Activated CD4-positive, alpha-beta T cell treated with anti-CD3 and anti-CD28 coated beads for 1 hour (primary cell): Measurements from ENCODE around the gene KYNU.
"Not testable (repeated sequence)": the region's sequence is repeated elsewhere in the genome, so short reads cannot be mapped to it uniquely, and the experiment has no call there.

Experiments
- DNase-seq: peaks from one replicate; pipeline ENCODE4 v3.0.0-alpha.2; 2020

KYNU gene

DNA sequence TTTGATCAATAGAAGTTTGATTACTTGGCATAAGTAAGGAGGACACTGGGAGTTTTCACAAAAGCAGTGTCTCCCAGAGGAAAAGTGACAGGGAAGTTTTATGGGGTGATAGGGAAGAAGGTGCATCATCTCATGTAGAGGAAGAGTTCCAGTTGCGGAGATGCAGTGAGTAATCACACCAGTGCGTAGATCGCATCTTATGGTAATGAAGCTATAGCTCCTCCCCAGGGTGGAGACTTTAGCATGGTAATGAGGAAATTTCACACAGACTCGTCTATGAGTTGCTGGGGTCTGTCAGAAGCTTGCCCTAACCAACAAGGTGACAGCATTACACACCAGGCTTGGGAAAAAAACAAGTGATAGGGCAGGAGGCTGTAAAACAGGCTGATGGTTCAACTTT is 49.0 kb downstream of the KYNU start:
- DNase-seq: no peak

DNA sequence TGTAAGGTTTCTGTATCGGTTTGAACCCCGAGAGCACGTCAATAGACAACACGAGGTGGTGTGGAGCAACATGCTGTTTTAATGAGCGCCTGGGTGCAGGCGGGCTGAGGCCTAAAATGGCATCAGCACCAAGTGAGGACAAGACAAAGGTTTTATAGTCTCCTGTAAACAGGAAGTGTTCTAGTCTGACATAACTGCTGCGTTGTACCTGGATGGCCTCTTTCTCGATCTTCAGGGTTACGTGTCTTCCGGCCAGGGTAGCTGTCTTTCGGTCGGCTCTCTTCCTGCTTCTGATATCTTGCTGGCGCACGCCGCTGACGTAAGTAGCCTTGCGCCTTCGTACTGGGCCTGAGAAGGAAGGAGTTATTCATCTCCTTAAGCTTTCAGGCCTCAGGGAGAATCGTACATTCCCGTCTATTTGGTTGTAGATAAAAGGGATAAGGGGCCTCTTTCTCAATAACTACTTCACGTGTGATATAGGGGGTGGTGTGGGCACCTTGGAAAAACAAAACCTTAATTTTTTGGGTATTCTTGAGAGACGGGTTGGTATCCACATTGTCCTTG is 53.5 kb downstream of the KYNU start:
- no peak for DNase-seq

DNA sequence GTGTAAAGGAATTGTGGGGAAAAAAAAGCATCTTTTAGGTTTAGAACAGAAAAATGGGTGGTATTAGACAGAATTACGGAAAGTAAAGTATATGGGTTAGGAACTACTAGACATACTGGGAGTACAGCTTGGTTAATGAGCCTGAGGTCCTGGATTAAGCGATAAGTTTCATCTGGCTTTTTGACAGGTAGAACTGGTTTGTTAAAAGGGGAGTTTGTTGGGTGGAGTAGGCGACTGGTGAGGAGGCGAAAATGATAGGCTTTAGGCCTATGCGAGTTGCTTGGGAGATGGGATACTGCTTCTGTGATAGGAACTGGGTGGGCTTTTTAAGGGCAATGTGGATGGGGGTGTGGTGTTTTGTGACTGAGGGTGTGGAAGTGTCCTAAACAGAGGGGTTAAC is 56.5 kb downstream of the KYNU start:
- no peak for DNase-seq

DNA sequence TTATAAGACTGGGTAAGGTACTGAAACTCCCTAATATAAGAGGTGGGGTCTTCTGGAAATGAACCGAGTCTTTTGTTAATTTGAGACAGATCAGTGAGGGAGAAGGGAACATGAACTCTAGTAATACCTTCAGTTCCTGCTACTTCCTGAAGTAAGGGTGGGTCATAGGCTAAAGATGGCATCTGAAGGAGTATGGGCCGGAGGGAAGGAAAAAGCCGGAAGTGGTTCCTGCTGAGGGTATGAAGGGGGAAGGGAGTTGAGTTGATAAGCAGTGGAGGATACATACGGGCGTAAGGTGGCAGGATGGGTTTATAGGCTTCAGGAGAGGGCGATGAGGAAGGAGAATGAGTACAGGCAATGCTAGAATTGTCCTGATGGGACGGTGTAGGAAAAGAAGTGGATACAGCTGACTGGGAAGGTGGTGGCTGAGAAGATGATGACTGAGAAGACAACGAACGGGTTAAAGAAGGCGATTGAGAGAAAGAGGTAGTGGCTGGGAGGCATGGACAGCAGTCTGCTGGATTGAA is 58.2 kb downstream of the KYNU start:
- DNase-seq: no peak

DNA sequence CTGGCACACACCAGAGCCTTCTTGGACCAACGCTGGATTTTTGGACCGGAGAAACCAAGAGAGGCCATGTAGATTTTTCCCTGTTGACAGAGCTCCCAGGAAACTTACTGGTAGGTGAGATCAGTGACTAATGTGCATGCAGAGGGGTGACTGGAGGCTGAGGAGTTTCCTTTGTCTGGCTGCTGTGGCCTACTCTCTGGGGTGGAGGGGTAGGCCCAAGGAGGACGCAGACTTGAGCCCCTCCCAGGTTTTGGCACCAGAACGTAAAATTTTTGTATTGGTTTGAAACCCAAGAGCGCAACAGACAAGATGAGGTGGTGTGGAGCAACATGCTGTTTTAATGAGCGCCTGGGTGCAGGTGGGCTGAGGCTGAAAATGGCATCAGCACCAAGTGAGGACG is 59.2 kb downstream of the KYNU start:
- DNase-seq: no peak

DNA sequence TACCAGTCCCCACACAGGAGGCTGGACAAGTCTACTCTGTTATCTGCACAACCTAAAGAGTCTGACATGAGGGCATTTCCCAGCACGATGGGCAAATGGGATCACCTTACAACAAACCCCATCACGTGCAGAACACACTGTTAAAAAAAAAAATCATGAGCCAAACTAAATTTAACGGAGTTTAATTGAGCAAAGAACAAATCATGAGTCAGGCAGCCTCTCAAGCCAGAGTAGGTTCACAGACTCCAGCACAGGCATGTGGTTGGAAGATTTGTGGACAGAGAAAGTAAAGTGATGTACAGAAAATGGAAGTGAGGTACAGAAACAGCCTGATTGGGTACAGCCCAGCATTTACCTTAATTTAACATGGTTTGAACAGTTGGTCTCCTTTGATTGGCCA is 59.9 kb downstream of the KYNU start:
- DNase-seq: no peak

DNA sequence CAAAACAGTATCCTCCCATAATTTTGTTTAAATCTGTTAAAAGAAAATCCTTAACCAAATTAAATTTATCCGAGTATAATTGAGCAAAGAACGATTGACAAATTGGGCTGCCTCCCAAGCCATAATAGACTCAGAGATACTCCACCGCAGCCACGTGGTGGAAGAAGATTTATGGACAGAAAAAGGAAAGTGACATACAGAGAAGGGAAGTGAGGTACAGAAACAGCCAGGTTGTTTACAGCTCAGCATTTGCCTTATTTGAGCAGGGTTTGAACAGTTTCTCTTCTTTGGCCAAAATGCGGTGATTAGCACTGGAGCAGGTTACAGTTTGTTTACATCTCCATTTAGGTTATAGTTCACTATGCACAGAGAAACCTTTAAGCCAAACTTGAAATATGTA is 60.8 kb downstream of the KYNU start:
- DNase-seq: no peak

DNA sequence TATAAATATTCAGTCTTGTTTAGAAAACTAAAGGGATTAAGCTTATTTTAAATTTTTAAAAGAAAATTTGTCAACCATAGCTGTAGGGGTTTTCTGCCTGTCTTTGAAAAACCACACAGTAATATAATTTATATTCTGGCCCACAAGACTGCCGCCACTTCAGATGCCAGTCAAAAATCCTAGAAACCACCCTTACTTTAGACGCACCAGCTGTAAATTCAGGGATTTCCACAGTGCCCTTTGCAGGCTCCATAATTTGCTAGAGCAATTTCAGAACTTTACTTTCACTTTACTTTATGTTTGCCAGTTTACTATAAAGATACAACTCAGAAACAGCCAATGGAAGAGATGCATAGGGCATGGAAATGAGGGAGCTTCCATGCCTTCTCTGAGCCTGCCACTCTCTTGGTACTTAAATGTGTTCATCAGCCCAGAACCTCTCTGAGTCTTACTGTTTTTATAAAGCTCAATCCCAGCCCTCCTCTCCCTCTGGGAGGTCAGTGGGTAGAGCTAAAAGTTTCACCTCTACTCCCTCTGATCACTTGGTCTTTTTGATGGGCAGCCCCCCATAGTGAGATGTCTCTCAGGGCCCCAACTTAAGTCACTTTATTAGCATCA is 63.3 kb downstream of the KYNU start:
- DNase-seq: no peak

DNA sequence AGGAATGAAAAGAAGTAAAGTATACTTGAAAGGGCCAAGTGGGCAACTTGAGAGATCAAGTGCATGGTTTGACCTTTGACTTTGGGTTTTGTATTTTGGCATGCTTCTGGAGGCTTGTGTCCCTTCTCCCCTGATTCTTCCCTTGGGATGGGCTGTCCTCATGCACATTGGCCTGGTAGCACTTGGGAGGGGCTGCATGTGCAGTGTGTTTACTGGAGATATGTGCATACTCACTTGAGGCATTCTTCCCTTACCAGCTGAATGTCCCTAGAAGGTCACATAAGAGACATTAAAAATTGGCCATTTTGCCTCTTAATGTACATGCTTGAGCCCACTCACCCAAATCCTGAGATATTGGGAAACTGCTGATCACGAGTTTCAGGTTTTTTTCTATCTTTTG is 65.2 kb downstream of the KYNU start:
- DNase-seq: no peak

DNA sequence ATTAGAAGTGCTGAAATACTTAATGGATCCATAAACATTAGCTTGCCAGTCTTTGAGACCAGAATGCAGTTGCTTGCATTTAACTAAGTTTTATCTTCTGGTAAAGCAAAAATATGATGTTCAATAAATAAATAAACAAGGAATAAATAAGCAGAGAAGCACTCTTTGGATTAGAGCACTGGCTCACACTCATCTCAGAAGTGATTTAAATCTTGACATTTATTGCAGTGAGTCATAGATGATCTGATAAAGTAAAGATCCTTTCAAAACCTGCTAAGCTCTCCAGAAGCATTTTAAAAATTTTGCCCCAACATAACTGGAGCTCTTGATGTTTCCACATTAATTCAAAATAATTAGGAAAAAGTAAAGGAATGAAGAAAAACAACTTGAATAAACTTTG is 66.8 kb downstream of the KYNU start:
- no peak for DNase-seq

DNA sequence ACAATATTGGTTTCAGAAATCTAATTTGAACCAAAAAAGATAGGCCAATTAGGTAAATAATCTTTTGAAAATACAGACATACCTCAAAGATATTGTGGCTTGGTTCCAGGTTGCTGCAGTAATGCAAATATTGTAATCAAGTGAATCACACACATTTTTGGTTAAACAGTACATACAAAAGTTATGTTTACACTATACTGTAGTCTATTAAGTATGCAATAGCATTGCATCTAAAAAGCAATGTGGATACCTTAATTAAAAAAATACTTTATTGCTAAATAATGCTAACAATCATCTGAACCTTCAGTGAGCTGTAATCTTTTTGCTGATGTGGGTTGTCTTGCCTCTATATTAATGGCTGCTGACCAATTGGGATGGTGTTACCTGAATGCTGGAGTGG is 67.3 kb downstream of the KYNU start:
- DNase-seq: no peak

DNA sequence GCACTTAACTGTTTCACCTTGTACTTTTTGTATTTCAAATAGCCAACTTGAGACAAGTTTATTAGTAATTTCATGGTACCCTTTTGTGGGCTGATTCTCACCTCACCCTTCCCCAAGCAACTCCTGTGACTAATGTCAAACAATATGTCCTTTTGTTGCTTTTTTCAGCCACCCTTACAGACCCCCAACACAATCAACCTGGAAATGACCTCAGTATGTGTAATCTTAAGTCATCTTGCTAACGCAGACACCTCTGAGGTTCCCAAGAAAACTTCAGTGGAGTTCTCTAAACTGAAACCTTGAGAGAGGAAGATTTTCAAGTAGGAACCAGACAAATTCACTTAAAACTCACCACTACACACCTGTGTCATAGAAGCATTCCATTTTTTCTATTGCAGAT is 69.5 kb downstream of the KYNU start:
- no peak for DNase-seq

DNA sequence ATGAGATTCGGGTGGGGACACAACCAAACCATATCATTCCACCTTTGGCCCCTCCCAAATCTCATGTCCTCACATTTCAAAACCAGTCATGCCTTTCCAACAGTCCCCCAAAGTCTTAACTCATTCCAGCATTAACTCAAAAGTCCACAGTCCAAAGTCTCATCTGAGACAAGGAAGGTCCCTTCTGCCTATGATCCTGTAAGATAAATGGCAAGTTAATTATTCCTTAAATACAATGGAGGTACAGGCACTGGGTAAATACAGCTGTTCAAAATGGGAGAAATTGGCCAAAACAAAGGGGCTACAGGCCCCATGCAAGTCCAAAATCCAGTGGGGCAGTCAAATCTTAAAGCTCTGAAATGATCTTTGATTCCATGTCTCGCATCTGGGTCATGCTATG is 71.3 kb downstream of the KYNU start:
- not testable (repeated sequence) for DNase-seq

DNA sequence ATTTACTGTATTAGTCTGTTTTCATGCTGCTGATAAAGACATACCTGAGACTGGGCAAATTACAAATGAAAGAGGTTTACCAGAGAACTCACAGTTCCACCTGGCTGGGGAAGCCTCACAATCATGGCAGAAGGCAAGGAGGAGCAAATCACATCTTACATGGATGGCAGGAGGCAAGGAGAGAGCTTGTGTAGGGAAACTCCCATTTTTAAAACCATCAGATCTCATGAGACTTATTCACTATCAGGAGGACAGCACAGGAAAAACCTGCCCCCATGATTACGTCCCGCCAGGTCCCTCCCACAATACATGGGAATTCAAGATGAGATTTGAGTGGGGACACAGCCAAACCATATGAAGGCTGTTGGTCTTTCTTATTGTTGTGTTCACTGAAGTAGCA is 72.9 kb downstream of the KYNU start:
- not testable (repeated sequence) for DNase-seq

DNA sequence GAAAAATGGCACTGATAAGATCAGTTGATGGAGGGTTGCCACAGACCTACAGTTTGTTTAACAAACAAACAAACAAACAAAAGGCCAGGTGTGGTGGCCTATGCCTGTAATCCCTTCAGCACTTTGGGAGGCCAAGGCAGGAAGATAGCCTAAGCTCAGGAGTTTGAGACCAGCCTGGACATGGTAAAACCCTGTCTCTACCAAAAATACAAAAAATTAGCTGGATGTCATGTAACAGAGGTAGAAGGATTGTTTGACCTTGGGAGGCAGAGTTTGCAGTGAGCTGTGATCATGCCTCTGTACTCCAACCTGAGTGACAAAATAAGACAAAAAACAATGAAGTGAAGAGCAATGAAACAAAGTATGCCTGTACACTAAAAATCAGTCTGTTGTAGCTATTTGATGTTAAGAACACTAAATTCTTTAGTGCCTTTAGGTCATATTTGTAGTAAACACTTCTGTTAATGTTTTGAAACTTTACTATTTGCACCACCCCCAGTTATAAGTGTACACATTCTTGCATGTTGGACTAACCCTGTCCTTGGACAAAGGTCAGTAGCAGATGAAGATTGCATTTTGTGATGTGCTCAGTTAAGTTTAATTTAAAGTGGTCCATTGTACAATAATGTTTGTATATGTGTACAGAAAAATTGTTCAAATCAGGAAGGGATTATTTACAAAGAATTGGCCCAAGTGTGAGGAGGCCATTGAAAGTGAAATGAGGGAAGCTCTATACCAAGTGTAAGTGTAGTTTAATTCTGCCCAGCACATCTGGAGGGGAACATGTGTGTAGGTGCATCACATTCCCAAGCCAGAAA is 73.9 kb downstream of the KYNU start:
- DNase-seq: no peak

DNA sequence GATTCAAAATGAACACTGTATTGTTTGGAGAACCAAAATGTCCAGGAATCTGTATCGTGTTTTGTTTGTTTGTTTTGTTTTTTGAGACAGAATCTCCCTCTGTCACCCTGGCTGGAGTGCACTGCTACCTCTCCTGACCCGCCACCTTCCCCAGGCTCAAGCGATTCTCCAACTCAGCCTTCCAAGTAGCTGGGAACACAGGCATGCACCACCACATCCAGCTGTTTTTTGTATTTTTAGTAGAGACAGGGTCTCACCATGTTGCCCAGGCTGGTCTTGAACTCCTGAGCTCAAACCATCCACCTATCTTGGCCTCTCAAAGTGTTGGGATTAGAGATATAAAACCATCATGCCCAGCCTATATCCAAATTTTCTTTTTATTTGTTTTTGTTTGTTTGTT is 74.6 kb downstream of the KYNU start:
- DNase-seq: no peak

DNA sequence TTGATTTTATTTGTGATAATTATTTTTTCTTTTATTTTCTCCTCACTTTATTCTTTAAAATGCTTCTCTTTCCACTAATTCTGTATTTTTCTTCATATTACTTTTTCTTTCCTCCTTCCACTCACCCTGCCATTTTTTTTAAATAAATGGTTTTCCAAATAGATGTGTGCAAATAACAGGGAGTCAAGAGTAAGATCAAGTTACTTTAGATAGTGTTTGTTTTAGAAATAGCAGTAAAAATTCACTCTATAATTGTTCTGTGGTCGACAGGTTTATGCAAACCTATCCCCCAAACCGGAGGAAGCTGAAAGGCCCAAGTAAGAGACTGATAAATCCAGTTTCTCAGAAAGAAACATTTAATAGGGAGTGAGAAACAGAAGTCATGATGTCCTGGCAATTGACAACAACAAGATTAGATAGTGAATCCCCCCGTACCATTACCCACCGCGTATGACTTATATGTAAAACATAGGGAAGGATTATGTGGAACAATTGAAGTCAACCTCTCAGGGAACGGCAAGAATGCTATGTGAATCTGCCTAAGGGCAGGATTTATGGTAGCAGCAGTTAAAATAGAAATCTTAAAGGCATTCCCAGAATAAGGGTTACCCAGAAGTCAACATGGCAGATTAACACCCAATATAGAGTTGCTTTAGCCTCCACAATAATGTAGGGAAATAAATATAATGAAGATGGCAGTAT is 75.5 kb downstream of the KYNU start:
- no peak for DNase-seq

DNA sequence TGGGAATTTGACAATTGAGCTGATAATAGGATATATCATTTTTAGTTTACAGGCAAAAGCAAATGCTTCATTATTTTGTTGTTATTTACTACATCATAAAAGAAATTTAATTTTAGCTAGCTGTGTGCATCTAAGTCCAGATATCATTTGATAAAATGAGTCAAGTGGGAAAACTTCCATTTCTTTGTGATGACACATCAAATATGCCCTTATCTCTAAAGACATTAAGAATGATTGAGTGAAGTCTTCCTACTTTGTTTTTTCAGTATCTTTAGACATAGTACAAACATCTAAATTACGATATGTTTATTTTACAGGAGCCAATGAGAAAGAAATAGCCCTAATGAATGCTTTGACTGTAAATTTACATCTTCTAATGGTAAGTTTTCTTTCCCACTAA is 77.0 kb downstream of the KYNU start:
- DNase-seq: no peak

DNA sequence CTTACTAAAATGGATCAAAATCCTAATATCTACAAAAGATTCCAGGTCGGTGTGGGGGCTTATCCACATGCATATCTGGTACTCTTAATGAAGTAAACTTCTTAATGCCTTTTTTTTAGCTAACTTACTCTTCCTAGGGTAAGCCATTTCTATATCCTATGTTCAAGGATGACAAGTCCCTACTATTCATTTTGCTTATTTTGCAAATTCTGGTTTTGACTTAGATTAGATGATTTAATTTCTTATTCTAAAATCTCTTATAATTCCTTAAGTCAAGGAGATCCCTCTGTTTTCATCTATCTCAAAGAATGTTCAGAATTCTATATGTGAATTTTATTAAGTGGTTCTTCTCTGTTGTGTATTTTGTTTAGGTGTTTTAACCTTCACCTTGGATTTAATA is 79.7 kb downstream of the KYNU start:
- DNase-seq: no peak

DNA sequence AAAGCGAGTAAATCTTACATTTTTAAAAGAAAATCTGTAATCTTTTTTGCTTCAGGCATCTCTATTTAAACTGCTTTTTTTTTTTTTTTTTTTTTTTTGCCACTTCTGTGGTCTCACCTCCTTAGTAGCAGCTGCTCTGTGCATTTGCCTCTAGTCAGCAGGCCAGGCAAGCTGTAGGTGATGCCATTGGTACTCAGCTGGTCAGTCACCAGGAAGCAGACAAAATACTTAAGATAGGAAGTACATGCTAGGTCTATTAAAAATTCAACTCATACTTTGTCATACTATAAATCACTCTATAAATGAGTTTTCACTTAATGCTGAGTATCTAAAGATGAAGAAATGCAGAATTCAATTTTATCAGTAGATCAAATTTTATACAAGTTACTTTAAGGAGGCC is 83.7 kb downstream of the KYNU start:
- no peak for DNase-seq

DNA sequence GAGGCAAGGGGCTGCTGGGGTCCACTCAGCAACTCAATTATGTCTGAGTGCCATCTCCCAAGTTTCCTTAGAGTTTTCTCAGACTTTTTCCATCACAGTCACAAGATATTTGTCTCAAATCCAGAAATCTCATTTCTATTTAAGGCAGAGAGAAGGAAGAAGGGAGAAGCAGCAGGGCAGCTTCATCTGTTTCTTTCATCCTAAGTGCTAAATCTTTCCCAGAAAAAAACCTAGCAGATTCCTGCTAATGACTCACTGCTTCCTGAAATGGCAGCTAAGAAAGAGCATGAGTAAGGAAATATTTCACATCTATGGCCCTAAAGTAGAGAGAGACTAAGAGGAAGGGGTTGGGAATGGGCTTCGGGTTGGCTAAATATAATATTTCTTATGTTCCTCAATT is 88.0 kb downstream of the KYNU start:
- DNase-seq: no peak

DNA sequence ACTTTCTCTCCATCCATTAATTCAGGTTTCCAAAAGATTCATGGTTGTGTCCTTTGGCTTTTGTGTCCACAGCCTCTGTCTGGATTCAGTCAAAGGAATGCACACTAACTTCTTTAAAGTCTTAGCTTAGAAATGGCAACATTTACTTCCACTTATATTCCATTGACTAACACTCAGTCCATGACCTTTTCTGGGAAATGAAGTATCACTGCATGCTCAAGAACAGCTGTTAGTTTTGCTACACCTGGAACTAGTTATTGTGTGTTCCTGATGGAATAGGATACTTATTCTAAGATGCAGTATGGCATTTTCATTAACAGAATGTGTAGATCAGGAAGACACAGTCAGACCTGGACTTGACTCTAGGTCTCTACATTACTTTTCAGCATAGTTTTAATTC is 88.8 kb downstream of the KYNU start:
- no peak for DNase-seq

DNA sequence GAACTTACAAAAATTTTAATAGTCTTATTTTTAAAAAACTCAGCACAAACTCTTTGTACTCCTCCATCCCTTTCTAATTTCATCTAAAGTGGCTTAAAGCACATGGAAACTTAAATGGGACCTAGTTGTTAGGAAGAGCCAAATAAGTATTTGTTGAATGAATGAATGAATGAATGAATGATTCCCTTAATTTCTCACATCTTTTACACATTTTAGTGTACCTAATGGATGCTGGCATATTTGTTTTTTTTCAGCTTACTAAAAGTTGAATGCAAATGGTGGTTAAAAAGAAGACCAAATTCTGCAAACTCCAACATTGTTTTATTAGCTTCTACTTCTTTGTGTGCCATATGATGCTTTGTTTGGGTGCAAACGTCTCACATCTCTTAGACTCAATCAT is 89.6 kb downstream of the KYNU start:
- no peak for DNase-seq
